ENCODE data around the gene FRRS1L. TPM values are rescaled to one million over a fixed set of nuclear protein-coding genes. Genes with fewer than 3 reads are reported as not detected.
A peak's percentile ranks its signal among the peaks of the same experiment; 100 is the strongest.

FRRS1L gene, protein sequence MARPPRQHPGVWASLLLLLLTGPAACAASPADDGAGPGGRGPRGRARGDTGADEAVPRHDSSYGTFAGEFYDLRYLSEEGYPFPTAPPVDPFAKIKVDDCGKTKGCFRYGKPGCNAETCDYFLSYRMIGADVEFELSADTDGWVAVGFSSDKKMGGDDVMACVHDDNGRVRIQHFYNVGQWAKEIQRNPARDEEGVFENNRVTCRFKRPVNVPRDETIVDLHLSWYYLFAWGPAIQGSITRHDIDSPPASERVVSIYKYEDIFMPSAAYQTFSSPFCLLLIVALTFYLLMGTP
- 0.03 TPM in 1 of 2 replicates, not detected in the other for total RNA-seq (2014; rRNA removed; shearing (Covaris generic))

DNA sequence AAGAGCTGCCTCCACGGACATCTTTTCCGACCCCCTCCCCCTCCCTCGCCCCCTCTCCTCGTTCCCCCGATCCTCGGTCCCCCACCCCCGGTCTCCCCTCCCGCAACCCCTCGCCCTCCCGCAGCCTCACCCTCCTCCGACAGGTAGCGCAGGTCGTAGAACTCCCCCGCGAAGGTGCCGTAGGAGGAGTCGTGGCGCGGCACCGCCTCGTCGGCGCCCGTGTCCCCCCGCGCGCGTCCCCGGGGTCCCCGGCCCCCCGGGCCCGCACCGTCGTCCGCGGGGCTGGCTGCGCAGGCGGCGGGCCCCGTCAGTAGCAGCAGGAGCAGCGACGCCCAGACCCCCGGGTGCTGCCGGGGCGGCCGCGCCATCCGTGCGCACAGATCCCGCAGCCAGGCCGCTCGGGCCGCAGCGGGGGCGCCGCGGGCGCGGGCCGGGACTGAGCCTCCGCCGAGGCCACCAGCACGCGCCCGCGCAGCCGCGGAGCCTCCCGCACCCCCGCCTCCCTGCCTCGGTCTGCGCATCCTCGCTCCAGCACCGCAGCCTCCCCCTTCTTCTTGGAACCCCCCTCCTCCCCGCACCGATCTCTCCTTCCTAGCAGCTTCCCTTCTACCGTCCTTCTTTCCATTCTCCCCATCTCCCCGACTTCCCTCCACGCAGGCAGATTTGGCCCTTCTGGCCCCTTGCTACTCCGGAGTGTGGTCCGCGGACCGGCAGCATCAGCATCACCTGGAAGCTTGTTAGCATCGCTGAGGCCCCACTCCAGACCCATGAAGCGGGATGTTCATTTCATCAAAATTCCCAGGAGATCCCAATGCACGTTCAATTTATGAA, at the start of gene FRRS1L:
Gene FRRS1L, minus strand, starts transcription at position 479 of the 831 bp plus-strand sequence. Its CDS starts 111 bp downstream, at position 368.
- no peak for DNase-seq (ENCODE audit: low read depth)

- DNase-seq (ENCODE audit: low read depth) = no peak
These were observed 47.4 kb upstream of the FRRS1L start for GRCh38 chr9:109214414-109214813.

GRCh38 chr9:109213285-109214121, 46.5 kb upstream of the FRRS1L start:
- DNase-seq (ENCODE audit: low read depth) = no peak

- DNase-seq (ENCODE audit: low read depth) = no peak
These were observed 45.7 kb upstream of the FRRS1L start for GRCh38 chr9:109212768-109213167.

- peak; percentile 15 for DNase-seq (ENCODE audit: low read depth)
These were observed 39.6 kb upstream of the FRRS1L start for GRCh38 chr9:109206670-109207069.

DNA sequence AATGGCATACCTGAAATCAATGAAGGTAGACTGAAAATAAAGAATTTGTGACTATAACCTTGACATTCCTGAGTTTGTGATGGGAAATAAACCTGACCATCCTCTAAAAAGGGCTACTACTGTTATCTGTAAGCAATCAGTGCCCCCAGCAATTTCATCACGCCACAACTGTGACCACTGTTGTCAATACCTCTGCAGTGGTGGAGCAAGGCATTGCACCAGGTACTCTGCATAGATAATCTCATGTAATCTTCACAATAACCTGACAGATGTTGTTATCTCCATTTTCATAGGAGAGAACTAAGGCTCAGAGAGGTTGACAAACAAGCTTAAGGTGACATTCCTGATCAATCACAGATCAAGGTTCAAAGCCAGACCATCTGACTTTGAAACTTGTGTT, 38.5 kb upstream of the FRRS1L start:
- DNase-seq (ENCODE audit: low read depth) = no peak

DNA sequence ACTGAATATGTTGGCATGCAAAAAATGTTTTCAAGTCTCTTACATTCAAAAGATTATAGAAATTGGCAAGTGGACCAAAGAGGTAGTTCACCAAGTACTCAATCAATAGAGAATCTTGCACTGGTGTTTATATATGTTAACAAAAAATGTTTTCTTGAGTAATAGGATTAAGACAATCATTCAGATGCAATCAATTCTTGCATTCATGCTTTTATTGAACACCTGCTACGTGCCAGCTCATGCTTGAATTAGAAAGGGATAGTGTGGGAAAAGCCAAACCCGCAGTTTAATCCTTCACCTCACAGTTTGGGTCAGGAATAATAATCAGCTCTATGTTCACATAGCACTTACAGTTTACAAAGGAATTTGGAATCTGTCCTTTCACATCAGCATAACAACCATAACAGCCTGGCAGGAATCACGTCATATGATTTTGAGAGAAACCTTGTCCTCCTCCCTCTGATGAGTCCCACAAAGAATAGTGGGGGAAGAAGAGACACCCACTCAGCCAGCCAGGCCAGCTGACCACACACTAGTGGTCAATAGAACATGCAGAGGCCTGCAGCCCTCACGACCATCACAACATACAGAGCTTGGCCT, 36.8 kb upstream of the FRRS1L start:
- no peak for DNase-seq (ENCODE audit: low read depth)

- no peak for DNase-seq (ENCODE audit: low read depth)
These were observed 32.6 kb upstream of the FRRS1L start for GRCh38 chr9:109199676-109200075.

DNA sequence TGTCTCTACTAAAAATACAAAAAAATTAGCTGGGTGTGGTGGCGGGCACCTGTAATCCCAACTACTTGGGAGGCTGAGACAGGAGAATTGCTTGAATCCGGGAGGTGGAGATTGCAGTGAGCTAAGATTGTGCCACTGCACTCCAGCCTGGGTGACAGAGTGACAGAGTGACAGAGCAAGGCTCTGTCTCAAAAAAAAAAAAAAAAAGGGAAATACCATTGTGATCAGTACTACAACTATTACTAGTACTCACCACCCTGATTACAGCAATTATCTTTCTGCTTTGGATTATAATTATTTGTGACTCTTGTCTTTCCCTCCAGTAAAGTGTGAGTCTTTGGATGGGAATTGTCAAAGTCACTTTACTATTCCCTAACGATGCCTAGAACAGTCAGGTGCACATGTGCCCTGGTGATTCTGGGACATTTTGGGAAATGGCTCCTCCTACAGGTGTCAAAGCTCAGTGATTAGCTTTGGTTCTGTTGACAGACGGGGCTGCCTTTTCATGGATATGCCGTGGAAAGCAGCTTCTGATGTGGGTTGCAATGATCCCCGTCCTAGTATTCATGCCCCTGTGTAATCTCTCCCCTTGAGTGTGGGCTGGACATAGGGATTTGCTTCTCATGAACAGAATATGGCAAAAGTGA, 31.8 kb upstream of the FRRS1L start:
- DNase-seq (ENCODE audit: low read depth) = no peak

GRCh38 chr9:109193974-109194556, 27.0 kb upstream of the FRRS1L start:
- peak; percentile 14 for DNase-seq (ENCODE audit: low read depth)

GRCh38 chr9:109192732-109193361, 25.8 kb upstream of the FRRS1L start:
- peak; percentile 64 for DNase-seq (ENCODE audit: low read depth)

DNA sequence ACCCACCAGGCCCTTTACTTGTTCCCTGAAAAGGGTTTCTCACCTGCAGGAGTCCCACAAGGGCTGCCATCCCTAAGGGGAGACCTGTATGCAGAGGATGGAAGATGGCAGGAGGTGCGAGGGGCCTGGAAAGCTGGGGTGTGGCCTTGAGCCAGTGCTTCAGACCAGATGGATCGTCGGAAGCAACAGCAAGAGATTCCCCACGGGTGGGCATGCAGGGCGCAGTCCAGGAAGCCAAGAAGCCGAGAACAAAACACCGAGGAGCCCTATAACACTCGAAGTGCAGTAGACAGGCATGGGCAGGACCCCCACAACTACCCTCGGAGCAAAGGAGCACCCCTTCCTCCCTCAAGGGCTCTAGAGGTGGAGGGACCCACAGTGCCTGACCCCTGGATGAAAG, 24.7 kb upstream of the FRRS1L start:
- DNase-seq (ENCODE audit: low read depth) = no peak

- DNase-seq (ENCODE audit: low read depth) = peak; percentile 41
These were observed 23.1 kb upstream of the FRRS1L start for GRCh38 chr9:109190151-109190550.

- no peak for DNase-seq (ENCODE audit: low read depth)
These were observed 19.9 kb upstream of the FRRS1L start for GRCh38 chr9:109186857-109187520.

- DNase-seq (ENCODE audit: low read depth) = peak; percentile 84
These were observed 16.1 kb upstream of the FRRS1L start for GRCh38 chr9:109182940-109183798.

DNA sequence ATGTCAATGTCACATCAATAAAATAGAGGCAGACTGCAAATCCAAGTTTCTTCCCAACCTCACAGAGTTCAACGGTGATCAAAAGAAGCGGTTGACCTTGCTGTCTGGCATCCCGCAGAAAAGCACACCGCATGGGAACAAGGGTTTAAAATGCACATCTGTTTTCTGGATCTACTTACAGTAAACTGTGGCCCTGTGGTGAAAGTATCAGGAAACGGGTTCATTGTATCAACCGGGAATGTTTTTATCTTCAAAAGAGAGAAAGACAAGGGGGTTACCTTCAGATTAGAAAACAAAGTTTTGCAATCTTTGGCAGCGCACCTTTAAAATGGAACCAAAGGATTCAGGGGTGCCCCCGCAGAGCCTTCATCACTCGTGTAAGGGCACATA, 15.5 kb upstream of the FRRS1L start:
- no peak for DNase-seq (ENCODE audit: low read depth)

DNA sequence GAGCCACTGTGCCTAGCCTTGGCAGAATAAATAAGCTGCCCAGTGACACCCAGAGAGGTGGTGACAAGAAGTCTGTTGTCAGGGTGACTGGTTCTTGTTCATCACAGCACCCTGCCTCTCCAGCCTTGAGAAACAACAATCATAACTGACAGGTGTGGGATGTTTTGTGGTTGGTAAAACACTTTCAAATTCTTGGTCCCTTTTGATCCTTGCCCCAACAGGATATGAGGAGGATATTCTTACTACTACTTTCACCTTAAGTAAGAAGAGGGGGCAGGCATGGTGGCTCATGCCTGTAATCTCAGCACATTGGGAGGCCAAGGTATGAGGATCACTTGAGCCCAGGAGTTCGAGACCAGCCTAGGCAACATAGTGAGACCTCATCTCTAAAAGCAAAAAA, 14.2 kb upstream of the FRRS1L start:
- DNase-seq (ENCODE audit: low read depth) = no peak

- no peak for DNase-seq (ENCODE audit: low read depth)
These were observed 12.9 kb upstream of the FRRS1L start for GRCh38 chr9:109179801-109180523.
